GM19025 (cell line): ENCODE results near the gene FIBCD1.

Experiments used
- ATAC-seq: cut with Tn5 transposase; IDR thresholded peaks from one replicate; pipeline ENCODE4 v1.9.1; 2021; ENCODE audit warnings: mild to moderate bottlenecking, low read depth, moderate library complexity; ENCODE audit not compliant: unreplicated experiment

The FIBCD1 gene

DNA sequence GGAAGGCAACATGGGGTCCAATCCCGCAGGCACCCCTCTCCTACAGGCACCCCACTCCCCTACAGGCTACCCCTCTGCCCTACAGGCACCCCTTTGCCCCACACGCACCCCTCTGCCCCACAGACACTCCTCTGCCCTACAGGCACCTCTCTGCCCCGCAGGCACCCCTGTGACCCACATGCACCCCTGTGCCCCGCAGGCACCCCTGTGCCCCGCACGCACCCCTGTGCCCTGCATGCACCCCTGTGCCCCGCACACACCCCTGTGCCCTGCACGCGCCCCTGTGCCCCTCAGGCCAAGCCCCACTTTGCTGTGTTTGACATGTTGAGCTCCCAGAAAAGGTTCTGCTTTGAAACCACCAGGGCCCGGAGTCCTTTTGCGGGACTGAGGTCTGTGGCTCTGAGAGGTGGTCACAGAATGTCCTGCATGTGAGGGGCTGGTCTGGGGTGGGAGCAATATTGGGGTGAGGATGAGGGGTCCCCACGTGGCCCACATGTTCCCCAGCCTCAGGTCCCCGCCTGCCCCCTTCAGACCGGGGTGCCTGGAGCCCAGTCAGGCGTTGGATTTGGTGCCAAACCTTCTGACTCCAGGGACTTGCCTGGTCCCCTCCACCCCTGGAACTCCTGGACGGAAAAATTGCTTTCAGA, 41.8 kb downstream of the FIBCD1 start:
- no peak for ATAC-seq

DNA sequence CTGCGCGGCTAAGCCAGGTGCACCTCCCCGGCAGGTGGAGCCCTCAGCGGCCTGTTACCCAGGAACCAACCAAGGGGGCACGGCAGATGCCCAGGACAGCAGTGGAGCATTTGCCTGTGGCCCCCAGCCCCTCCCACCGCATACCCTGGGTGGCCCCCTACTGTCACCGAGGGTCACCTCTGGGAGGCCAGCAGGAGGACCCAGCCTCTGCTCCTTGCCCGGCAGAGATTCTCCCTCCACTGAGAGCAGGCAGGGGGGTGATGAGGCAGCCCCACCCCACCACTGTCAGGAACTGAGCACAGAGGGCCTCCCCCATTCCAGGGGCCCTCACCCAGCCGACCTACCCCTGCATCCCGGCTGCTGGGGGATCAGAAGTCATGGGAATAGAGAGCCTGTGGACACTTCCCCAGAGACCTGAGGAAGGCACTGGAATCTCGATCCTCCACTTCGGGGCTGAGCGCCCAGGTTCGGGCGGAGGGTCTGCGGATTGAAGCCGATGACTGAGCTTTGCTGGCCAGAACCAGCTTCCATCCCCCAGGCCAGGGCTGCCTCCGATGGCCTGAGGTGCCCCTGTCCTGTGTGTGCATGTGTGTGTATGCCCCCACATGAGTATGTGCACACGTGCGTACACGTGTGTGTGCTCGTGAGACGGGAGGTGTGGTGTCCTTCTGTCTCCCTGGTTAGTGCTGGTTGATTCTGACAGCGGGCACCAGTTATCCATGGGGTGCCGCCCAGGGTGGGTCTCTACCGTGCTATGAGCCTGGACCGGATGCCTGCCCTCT, 42.6 kb downstream of the FIBCD1 start, which contains the start of gene QRFP:
Gene QRFP (minus strand): TSS at position 580 of the 782 bp plus-strand sequence. CDS start 2,974 bp downstream, outside the sequence.
- ATAC-seq: no peak

DNA sequence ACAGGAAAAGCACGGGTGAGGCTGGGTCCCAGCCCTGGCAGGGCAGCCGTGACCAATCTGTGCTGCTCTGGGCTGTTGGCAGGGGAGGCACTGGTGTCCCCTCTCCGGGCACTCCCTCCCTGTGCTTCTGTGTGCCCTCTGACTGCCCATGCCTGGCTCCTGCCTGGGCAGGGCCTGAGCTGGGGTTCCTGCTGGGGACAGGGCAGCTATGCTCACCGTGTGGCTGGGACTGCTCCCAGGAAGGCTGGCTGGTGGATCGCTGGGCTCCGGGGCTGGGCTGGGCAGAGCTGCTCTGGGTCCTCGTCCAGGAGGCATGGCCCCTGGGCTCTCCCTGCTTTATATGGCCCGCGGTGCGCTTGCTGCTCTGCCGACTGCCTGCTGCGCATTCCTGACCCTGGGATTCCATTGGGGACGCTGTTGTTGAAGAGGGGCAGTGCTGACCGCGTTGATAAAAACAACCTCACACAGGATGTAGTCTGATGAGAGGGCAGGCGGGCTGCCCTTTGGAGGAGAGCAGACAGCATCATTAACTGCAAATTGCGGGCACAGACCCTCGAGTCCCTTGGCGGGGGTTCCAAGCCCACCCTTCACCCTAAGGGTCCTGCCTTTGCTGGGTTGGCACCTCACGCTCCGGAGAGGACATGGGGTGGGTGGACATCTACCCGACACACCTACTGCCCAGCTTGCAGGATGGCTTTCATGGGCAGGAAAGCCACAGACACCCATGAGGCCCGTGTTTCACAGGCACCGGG, 43.4 kb downstream of the FIBCD1 start:
- no peak for ATAC-seq

DNA sequence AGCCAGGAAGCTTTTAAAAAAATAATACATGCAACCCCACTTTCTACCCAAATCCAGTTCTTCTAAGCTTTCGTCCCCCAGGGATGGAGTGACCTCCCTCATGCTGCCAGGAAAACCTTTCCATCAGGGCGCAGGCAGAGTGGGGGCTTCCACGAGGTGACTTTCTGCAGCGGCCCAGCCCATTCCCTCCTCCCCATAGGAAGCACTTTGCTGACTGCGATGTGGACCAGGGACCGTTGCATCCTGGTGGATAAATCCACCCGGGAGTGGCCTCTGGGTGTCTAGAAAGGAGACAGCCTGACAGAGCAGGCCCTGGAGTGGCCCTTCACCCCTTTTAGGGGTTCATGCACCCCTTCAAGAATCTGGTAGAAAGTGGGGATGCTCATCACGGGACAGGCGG, 44.0 kb downstream of the FIBCD1 start:
- ATAC-seq: no peak

DNA sequence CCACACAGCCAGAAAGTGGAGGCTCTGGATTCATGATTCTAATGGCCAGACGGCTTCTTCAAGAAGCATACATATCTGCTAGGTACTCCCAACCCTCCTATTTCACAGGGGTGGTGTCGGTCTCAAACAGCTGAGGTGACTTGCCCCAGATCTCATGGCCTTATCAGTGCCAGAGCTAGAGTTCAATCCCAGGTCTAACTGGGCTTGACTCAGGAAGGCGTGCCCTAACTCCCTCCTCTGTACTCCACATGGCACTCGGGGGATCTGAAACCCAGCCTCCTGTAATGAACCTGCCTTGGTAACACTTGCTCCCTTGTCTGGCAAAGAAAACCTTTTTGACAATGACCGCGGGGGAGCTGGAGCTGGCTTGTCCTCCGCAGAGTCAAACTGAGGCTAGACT, 44.5 kb downstream of the FIBCD1 start:
- no peak for ATAC-seq

DNA sequence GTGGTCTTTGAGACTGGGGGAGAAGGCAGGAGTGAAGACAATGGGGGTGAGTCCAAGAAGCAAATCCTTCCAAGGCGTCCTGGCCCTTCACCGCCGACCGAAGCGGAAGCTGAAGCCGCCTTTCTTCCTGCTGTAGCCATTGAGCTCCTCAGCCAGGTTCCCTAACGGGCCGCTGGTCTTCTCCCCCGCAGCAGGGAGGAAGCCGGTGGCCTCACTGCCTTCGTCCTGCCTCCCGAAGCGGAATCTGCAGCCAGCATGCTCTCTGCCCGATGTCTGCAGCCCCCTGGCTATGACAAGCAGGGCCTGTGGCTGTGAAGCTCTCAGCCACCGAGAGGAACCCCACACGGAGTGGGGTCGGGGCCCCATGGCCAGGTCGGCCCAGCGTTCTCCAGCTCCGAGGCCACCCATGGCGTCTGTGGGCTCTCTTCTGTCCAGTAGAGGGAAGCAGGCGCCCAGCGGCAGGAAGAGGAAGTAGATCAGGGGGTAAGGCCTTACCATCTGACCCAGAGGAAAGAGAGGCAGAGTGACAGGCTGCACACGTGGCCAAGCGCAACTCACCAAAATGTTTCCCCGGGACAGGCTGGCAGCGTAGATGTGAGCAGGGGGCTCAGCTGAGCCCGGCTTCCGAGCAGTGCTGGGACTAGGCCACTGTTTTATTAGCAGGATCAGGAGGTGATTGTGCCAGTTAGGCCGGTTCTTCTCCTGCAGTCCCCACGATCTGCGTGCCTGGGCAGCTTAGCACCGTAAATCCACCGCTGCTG, 45.5 kb downstream of the FIBCD1 start:
- no peak for ATAC-seq

DNA sequence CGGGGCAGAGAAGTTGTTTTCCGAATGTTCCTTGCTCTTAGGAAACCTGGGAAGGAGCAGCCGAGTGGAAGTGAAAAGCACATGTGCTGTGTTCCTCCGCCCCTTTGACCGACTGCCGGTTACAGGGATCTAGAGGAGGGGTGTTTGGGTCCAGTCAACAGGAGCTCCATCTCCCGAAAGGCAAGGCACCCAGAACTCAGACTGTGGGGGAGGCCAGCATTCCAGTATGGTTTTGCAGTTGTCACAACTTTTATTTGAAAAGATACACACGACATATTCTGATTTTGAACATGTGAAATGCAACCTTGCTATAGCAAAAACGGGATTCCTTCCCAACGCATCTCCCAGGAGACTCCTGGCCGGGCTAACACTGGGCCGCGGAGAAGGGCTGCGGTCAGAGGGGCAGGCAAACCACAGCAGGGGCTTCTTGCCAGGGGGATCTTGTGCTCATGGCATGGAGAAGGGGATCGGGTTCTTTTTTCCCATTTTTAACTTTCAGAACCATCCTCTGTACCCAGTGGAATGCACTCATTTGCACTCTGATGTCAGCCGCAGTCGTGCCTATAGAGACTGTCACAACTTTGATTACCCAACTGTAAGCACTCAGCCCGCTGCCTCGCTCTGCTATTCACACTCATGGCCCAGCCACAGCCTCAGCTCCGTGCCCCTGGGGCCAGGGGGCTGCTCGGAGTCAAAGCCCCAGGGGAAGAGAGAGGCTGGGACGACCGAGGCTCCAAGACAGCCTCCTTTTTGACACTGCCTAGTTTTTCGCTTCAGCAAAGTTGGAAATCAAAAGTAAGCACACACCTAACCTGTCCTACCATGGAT, 46.4 kb downstream of the FIBCD1 start:
- no peak for ATAC-seq

DNA sequence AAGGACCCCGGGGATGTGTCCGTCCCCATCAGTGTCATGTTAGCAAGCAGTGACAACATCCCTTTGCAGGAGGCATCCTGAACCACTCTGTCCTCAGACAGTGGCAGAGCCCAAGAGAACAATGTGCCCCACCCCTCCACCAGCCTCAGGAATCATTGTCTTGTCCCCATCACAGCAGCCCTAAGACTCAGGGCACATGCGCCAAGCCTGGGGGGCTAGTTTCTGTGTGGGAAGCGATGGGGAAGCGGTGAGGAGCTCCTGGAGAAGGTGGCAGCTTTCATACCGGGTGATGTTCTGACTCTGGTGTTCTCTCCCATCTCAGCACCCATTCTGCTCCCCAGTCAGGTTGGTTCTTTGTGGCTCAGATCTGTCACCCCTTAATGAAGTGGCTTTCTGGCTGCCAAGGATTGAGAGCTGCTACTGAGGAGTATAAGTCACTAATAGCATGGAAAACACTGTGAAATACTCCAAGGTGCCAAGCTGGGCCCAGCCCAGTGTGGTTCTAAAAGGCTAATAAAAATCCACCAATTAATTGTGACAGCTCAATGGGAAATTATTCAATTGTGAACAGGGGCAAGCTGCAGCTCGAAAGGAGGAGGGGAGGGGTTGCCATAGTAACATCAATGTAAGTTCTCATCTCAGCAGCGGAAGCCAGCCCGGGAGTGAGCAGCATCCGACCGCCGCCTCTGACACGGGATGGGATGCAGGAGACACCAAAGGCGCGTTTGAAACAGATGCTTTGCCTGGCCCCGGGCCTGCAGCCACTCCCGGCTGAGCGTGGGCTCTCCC, 47.2 kb downstream of the FIBCD1 start:
- no peak for ATAC-seq

DNA sequence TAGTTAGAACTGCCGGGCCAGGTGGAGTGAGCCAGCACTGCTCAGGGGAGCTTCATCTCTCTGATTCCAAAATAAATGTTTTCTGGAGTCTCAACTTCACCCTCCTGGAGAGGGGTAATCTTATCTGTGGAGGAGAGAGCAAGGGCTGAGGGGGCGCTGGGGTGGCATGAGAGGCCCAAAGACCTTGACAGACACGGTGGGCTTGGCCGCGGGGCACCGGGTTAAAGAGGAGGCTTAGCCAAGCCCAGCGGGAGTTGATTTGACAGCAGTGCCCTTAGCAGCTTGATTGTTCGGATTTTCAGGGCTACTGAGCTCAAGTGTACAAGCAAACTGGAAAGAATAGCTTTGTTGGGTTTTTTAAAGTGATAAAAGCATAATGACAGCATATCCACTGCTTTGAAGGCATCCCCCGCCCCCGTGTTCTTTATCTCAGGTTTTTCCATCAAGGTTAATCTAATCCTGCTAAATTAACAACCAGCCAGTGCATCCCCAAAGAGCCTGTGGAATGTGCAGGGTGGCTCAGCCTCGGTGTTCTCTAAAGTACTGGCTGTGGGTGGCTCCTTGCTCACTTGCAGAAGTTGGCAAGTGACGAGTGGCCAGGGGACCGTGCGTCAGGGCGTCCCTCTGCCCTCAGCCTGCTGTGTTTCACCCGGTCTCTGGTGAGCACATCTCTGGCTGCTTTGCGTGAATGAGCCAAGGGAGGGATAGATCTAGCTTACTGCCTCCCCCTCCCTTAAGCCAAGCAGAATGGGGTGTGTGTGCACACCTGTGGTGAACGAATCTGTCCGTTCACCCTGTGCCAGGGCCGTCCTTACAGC, 48.0 kb downstream of the FIBCD1 start:
- no peak for ATAC-seq

DNA sequence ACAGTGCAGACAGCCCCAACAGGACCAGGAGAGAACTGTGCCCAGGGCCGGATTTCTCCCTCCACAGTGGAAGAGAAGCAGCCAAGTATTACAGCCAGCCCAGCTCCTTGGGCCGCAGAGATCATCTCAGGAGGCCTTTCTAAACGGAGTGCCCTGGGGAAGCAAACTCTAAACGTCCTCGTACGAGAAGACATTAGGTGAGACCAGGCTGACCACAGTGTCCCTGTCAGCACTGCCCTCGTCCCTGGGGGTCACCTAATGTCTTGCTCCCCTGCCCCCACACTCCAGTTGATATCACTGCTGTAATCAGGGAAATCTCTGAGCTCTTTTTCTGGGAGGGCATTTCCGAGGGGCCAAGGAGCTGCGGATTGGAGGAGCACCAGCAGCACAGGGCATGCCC, 48.9 kb downstream of the FIBCD1 start:
- no peak for ATAC-seq

DNA sequence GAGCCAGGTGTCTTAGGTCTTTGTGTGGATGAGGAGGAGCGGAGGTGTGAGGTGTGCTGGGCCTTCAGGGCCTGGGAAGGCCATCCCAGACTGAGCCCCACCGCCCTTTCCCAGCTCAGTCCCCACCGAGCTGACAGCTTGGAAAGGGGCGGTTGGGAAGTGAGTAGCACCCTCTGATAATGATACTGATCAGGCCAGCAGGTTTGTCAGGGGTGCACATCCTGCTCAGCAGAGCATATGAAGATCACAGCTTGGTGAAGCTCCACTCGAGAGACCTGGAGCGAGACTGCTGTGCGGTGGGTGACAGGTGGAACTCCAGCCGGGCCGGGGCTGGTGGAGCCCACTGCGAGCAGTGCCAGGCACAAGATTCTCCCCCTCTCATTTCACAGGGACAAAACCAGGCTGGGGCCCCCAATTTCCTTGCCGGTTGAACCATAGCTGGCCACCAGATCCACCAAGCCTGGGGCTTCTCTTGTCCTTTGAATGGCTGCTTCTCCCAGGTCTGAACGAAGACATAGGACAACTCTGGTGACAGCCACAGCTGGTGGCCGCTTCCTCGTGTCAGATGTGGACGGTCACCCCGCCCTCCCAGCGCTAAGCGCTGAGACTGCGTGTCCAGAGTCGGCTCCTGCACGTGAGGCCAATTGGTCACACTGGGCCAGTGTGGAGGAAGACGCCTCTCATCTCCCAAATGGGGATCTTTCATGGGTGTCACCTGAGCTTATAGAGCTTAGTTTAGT, 50.7 kb downstream of the FIBCD1 start:
- ATAC-seq: no peak

DNA sequence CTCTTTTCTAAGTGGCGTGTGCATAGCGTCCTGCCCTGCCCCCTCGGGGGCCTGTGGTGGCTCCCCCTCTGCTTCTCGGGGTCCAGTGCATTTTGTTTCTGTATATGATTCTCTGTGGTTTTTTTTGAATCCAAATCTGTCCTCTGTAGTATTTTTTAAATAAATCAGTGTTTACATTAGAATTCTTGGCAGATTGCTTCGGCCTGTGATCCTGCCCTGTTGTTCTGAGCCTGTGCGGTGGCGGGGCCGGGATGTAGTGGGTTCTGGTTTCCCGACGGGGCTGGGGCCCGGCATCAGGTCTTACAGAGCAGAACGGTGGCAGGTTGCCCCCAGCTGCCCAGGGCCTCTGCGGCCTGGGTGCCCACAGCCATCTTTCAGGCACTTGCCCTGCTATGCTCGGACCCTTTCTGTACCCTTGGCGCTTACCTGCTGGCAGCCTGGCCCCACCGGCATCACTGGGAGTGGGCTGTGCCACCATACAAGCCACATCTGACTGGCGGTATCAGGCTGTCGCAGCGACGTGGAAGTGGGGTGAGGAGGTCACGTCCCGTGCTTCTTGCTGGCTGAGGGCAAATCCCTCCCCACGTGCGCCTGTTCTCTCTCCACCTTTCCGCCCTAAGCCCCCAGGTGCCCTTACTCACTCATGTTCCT, 51.4 kb downstream of the FIBCD1 start:
- ATAC-seq: no peak

DNA sequence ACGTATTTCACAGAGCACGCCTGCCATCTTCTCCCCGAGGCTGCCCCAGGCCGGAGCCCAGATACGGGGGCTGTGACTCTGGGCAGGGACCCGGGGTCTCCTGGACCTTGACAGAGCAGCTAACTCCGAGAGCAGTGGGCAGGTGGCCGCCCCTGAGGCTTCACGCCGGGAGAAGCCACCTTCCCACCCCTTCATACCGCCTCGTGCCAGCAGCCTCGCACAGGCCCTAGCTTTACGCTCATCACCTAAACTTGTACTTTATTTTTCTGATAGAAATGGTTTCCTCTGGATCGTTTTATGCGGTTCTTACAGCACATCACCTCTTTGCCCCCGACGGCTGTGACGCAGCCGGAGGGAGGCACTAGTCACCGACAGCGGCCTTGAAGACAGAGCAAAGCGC, 52.1 kb downstream of the FIBCD1 start:
- no peak for ATAC-seq

DNA sequence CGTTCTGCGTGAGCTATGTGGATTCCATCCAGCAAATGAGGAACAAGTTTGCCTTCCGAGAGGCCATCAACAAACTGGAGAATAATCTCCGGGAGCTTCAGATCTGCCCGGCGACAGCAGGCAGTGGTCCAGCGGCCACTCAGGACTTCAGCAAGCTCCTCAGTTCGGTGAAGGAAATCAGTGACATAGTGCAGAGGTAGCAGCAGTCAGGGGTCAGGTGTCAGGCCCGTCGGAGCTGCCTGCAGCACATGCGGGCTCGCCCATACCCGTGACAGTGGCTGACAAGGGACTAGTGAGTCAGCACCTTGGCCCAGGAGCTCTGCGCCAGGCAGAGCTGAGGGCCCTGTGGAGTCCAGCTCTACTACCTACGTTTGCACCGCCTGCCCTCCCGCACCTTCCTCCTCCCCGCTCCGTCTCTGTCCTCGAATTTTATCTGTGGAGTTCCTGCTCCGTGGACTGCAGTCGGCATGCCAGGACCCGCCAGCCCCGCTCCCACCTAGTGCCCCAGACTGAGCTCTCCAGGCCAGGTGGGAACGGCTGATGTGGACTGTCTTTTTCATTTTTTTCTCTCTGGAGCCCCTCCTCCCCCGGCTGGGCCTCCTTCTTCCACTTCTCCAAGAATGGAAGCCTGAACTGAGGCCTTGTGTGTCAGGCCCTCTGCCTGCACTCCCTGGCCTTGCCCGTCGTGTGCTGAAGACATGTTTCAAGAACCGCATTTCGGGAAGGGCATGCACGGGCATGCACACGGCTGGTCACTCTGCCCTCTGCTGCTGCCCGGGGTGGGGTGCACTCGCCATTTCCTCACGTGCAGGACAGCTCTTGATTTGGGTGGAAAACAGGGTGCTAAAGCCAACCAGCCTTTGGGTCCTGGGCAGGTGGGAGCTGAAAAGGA, 53.3 kb downstream of the FIBCD1 start:
- ATAC-seq: no peak

DNA sequence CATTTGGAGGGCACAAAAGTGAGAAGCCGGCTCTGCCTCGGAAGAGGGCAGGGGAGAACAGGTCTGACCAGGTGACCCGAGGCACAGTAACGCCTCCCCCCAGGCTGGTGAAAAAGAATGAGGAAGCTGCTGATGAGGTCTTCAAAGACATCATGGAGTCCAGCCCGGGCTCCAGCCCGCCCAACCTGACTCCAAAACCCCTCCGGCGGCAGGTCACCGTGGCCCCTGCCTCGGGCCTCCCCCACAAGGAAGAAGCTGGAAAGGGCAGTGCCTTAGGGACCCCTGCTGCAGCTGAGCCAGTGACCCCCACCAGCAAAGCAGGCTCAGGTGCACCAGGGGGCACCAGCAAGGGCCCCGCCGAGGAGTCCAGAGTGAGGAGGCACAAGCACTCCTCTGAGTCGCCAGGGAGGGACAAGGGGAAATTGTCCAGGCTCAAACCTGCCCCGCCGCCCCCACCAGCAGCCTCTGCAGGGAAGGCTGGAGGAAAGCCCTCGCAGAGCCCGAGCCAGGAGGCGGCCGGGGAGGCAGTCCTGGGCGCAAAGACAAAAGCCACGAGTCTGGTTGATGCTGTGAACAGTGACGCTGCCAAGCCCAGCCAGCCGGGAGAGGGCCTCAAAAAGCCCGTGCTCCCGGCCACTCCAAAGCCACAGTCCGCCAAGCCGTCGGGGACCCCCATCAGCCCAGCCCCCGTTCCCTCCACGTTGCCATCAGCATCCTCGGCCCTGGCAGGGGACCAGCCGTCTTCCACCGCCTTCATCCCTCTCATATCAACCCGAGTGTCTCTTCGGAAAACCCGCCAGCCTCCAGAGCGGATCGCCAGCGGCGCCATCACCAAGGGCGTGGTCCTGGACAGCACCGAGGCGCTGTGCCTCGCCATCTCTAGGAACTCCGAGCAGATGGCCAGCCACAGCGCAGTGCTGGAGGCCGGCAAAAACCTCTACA, 54.2 kb downstream of the FIBCD1 start:
- ATAC-seq: no peak
